ENCODE results near the gene HDAC11.
"Not testable (repeated sequence)": the region's sequence is repeated elsewhere in the genome, so short reads cannot be mapped to it uniquely, and the experiment has no call there.

HDAC11 gene

DNA sequence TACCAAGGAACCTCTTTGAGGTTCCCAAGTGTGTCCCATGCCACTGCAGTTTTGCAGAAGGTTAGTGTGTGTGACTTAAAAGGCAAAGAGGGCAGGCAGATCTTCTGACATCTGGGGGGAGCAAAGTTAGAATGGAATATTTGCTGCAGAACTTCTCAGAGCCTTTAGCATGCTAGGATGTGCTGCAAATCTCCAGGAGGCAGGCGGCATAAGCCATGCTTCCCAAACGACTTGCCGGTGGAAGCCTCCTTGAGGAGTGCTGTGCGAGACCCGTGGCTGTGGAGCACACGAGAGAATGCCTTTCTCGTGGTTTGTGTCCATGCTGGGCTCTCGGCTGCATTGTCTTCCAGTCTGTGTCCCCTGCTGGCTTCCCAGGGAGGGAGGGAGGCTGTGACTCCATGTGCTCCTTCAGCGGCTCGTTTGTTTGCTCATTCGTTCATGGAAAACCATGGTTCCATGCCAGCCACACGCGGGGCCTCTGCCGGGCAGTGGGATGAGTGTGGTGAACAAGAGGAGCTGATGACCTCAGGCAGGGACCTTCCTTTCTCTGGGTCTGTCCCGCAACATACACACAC lies 13.8 kb downstream of the HDAC11 start:
- DNase-seq, result no peak

DNA sequence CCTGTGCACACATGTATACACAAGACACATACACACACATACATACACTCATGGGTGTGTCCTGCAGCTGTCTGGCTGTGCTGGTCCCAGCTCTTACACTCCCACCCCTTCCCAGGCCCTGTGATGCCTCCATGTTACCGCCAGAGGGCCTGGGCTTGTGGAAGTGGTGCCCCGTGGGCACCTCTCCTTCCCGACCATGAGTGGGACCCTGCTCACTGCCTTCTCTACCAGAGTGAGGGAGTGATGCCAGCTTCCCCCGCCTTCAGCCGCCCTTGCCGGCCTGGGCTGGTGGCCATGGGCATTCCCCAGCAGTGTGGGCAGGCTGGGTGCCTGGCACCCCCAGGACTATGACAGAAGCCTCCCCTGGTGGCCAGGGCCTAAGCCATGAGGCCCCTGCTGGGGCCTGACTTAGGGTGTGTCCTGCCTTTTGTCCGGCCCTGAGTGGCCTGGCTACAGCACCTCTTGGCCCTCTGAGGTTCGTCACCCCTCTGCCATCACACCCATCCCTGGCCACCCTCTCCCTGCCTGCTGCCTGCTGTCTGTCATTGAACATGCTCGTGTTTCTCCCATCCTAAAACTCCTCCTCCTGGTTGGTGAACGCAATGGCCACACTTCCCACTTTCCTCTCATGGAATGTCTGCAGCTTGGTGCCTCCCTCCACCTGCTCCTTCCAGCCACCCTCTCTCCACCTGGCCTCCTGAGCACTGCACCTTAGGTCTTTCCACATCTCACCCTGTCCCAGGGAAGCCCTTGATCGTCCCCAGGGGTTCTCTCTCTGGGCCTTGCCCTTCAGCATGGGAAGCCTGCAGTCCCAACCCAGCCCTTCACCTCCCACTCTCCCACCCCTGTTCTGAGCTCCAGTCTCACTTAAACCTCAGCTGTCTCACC lies 14.6 kb downstream of the HDAC11 start:
- DNase-seq, result no peak

DNA sequence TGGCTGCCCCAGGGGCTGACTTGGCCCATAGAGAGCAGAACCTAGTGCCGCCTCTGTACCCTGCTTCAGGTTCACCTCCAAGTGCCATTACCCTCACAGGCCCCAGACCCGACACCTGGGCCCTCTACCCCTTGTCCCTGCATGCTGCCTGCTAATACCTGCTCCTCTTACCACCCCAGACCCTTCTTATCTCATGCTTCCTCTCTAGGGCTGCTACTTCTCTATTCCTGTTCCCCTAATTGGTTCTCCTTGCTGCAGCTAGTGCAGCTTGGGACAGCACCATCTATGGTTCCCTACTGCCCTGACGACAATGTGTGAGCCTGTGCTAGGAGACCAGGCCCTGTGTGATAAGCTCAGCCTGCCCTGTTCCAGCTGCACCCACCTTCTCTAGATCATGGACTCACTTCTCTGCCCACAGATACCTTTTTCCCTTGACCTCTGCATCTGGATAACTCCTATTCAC lies 15.3 kb downstream of the HDAC11 start:
- DNase-seq, result no peak

DNA sequence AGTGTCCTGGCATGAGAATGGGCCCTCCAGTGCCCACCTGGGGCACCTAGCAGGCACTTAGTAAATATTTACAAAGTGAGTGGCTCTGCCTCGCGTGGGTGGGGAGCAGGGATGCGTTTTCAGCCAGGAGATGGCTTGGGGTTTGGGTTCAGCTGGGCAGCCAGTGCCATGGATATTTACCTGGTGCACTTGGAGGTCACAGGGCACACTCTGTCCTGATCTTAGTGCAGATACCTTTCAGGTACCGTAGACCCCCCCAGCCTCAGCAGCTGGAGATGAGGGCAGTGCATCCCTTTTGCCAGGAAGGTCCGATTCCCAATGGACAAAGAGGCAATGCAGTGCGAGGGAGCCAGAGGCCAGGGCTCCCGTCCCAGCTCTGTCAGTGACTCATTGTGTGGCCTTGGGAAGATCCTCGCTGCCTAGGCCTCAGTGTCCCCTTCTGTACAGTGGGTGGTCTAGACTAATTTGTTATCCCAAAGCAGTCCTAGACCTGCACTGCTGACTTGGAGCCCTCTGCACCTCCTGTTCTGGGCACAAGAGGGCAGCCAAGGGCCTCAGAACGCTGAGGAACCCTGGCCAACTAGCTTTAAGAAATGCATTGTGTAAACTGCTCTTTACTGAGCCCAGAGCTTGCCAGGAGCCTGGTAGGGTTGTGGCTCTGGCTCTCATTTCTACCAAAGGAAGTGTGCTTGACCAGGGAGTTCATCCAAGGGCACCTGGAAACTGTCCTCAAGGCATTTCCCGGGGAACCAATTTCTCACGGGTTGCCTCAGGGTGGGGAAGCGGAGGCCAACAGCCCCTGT lies 16.0 kb downstream of the HDAC11 start:
- no peak for DNase-seq

DNA sequence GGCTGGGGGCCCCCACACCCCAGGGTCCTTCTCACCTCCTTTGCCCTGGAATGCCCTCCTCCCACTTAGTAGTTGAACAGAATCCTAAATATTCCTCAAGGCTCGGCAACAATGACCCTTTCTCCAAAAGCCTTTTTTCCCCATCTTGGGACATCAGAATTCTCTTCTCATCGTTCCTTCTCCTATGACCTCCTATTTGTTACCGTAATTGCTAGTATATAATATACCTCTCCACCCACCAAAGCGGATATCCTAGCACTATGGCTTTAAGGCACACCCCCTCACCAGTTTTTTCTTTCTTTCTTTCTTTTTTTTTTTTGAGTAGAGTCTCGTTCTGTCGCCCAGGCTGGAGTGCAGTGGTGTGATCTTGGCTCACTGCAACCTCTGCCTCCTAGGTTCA lies 16.8 kb downstream of the HDAC11 start:
- DNase-seq, result no peak

DNA sequence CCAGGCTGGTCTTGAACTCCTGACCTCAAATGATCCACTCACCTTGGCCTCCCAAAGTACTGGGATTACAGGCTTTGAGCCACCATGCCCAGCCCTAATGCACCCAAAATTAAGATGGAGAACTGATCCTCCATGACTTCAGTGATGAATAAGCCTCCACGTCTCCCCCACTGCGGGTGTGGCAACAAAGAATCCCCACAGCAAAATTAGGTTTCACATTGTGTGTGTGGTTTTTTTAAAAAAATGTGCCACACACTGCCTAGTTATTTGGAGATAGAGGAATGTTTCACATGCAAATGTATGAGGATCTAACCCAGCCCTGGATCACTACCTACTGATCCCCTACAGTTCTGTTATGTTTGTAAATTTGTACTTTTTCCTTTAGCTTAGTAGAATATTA lies 17.3 kb downstream of the HDAC11 start:
- DNase-seq, result no peak

DNA sequence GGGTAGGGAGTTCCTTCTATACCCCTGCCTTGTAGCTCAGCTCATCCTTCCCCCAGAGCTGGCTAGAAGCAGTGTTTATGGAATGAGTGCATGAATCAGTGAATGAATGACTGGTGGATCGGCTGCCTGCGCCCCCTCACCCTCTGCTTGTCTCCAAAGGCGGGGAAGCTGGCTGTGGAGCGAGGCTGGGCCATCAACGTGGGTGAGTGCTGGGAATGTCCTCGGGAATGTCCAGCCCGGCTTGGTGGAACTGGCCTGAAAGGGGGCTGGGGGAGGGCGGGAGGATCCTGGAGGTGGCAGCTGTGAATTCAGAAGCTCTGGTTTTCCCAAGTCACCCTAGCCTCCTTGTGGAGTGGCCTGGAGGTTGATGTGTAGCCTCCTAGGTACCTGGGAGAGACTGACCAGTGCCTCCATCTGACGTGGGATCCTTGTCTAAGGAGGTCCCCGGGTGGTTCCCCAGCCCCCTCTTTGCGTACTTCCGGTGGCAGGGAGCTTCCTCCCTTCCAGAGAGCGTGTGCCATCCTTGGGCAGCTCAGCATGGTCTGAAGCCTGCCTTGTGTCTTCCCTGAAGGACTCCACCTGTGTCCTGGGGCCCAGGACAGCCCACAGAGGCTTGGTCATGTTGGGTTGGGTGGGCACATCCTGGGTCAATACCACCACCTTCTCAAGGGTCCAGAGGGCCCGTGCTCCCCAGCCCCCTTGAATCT lies 18.4 kb downstream of the HDAC11 start:
- DNase-seq, result no peak

DNA sequence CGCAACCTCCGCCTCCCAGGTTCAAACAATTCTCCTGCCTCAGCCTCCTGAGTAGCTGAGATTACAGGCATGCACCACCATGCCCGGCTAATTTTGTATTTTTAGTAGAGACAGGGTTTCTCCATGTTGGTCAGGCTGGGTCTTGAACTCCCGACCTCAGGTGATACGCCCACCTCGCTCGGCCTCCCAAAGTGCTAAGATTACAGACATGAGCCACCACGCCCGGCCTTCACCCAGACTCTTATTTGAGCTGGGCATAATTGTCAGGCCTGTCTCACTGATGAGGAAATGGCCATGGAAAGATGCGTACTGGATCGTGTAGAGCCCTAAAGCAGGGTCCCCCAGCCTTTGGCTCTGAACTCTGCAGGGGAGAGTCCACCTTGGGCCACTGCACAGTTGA lies 19.1 kb downstream of the HDAC11 start:
- not testable (repeated sequence) for DNase-seq

DNA sequence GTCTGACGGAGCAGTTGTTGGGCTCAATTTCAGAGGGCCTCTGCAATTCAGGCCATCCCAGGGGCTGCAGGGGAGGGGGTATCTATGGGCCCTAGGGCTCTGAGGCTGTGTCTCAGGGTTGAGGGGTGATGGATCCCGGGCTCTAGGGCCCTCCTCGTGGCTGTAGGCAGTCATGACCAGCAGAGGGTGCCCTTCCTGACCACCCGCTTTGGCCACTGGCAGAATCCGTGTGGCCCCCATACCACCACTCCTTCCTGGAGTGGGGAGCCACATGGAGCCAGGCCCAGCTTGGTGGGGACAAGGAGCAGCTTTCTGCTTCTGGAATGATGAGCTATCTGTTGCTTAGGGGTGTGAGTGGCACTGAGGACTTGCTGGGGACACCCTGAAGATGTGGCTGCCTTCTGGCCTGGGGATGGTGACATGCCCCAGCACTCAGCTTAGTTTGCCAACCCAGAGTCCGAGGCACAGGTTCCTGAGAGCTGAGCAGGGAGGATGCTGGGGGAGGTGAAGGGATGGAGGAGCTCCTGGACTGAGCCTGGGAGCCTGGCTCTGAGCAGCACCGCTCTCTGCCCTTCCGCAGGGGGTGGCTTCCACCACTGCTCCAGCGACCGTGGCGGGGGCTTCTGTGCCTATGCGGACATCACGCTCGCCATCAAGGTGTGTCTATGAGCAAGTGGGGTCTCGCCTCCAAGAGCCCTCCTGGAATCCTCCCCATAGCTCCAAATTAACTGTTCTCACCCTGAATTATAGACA lies 20.2 kb downstream of the HDAC11 start:
- DNase-seq, result no peak

DNA sequence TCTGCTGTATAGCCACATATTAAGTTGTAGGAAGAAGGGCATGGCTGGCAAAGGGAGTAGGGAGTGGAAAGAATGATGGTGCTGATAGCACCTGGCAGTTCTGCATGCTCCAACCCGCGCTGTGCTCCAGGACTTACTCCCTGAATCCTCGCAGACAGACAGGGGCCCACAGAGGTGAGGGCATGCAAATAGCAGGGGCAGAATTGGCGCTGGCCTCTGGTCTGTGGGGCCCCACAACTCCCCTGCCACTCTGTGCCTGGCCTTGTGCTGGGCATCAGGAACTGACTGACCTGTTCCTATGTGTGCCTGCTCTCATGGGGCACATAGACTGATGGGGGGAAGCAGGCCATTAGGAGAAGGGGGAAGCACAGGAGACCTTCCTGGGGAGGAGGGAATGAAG lies 20.9 kb downstream of the HDAC11 start:
- DNase-seq, result no peak

DNA sequence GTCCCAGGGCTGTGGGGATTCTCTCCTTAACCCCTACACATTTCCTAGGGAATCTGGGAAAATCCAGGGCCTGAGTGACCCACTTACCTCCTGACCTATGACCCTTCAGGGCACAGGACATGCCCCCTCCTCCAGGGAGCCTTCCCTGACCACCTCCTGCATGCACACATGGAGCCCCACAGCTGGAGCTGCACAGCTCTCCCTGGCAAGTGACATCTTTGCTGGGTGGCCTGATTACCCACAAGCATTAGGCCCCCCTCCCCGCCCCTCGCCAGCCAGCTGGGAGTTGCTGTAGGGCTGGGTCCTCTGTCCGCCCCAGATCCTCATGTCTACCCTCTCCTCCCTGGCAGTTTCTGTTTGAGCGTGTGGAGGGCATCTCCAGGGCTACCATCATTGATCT lies 21.4 kb downstream of the HDAC11 start:
- DNase-seq, result no peak

DNA sequence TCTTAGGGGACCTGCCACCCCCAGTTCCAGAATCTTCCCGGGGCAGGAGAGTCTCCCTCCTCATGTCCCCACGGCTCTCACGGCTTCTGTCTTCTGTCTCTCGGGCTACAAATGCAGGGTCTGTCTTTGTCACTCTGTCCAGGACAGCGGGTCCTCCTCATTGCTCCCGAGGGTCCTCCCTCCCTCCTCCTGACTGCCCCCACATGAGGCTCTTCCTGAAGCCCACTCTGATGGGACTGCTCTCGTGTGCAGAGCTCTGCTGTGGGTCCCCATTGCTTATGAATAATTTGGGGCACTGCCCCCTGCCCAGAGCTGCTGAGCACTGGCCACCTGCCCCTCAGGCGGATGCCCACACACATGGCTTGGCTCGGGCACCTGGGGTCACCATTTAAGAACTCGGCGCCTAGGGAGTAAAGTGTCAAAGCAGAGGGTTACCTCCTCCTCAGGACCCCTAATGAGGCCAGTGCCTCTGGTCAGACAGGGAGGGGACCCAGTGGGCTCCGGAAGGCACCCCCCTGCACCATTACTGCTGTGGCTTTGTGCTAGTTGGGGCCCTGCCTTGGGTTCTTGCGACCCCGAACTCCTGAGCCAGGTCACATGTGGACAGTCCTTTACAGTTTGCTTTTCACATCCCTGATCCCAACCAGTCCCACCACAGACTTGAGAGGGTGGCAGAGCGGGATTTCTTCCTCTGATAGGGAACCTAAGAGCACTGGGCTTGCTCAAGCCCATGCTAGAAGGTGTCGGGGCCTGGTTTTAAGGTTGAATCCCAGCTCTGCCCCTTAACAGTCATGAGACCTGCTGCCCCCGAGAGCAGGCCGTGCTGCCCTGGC lies 22.1 kb downstream of the HDAC11 start:
- no peak for DNase-seq

DNA sequence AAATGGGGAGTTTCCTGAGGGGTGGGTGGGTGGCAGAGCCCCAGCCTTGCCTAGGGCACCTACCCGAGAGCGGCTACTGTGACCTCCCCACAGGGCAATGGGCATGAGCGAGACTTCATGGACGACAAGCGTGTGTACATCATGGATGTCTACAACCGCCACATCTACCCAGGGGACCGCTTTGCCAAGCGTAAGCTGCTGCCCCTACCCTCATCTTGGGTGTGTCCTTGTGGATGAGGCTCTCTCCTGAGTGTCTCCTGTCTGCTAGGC lies 22.6 kb downstream of the HDAC11 start:
- DNase-seq, result no peak

DNA sequence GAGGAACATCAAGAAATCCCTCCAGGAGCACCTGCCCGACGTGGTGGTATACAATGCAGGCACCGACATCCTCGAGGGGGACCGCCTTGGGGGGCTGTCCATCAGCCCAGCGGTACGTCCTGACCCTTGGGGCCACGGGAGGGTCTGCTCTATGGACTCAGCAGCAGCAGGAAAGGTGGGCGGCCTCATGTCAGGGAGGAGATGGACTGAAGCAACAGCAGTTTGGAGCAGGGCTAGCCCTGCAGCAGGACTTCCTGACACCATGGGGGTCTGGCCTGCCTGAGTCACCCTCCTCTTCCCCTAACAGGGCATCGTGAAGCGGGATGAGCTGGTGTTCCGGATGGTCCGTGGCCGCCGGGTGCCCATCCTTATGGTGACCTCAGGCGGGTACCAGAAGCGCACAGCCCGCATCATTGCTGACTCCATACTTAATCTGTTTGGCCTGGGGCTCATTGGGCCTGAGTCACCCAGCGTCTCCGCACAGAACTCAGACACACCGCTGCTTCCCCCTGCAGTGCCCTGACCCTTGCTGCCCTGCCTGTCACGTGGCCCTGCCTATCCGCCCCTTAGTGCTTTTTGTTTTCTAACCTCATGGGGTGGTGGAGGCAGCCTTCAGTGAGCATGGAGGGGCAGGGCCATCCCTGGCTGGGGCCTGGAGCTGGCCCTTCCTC lies 24.2 kb downstream of the HDAC11 start:
- no peak for DNase-seq

DNA sequence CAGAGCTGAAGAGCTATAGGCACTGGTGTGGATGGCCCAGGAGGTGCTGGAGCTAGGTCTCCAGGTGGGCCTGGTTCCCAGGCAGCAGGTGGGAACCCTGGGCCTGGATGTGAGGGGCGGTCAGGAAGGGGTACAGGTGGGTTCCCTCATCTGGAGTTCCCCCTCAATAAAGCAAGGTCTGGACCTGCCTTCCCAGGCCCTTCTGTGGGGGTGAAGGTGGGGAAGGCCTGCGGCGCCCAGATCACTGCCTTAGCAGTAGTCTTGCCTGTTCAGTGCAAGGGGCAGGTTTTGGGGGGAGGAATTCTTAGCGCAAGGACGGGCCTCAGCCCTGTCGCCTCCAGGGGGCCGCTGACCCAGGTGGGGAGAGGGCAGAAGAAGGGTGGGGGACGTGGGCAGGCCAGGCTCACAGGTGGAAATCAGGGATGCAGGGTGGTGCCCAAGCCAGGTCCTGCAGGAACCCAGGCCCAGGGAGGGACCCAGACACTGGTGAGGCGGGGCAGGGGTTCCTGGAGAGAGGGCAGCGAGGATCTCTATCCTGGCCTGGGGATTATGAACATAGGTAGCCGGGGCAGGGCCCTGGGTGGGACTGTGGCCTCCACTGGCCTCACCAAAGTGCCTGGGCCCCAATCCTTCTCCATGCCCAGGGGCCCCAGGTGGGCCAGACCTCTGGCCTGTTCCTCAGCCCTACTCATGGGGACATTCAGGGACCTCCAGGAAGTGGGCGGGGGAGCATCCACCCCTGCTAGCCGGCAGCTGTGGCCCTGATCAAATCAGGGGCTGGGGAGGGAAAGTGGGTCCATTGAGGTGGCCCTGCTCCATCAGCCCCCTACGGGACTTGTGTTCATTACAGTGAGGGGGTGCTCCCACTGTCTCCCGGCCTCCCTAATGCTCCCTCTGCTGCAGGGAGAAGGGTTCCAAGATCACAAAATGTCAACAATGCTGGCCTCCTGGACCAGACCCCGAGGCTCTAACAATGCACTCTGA lies 25.3 kb downstream of the HDAC11 start:
- no peak for DNase-seq

DNA sequence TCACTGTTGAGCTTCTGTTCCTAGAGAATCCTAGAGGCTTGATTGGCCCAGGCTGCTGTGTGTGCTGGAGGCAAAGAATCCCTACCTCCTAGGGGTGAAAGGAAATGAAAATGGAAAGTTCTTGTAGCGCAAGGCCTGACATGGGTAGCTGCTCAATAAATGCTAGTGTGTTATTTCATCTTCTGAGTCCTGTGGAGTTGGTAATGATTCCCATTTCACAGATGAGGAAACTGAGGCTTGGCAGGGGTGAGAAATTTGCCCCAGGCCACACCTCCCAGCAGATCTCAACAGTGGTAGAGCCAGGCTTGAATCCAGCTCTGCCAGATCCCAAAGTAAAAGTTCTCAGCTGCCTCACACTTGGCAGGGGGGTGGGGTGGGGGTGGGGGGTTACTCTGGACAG lies 26.1 kb downstream of the HDAC11 start:
- DNase-seq, result no peak

DNA sequence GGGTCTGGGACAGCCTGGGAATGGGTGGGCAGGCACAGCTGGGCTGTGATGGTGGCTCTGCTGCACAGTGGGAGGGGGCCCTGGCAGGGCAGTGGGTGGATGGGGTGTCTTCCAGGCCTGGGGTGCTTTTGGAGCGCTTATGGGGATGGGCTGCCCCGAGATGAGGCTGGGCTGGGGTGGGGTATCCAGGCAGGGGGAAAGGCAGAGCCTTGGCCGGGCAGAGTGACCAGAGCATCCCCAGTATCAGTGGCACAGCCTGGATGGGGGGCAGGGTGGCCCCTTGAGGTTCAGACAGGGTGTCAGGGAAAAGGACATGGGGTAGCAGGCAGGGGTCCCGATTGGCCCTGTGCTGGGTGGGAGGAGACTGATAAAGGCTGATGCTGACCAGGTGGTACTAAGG lies 26.6 kb downstream of the HDAC11 start:
- DNase-seq, result no peak

DNA sequence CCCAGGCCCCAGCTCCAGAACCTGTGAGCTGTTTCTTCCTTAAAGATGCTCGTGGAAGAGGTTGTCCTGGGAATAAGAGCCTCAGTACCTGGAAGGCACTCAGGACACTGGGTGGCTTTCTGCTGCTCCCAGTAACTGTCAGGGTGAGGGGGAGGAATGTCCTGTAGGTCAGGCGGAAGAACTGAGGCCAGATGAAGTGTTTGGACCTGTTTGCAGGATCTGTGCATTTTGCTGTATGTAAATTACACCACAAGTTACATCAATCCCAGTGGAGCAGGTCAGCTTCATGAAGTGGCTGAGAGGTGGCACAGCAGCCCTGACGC lies 27.1 kb downstream of the HDAC11 start:
- no peak for DNase-seq

DNA sequence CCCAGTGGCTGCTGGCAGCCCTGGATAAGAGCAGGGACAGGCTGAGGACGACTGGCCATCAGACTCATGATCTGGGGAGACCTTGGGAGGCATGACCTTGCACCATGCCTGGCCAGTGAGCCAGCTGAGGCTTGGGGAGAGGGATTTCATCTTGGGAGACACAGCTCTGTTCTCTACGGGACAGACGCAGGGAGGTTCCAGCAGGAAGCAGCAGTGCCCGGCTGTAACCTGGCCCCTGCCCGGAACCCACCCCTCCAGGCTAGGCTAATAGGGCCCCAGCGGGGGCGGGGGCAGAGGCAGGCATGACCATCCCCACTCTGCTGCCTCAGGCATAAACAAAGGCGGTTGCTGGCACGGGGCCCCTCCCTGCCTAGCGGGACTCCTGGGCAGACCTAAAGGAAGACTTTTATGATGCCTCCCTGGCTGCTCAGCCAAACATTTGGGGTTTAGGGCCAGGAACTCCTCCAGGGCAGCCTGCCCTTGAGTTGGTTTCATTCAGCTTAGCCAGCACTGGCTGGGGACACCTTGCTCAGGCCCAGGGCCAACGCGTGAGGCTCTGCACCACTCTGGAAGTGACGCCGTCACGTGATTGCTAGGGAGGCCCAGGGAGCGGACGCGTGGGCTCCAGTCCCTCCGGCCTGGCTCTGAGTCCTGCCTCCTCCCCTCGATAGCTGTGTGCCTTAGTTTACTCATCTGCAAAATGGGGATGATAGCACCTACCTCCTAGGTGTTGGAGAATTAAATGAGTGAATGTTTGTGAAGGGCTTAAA lies 27.6 kb downstream of the HDAC11 start:
- no peak for DNase-seq
